Loucy (cell line): ENCODE results near the gene PWP1.

Source experiments
- H2AFZ ChIP-seq: fragments of 200-600 bp; sonication (generic); 2 replicates; pipeline ENCODE4 v1.6.0; 2016; ENCODE audit warnings: antibody characterized with exemption, mild to moderate bottlenecking, low read length, moderate library complexity
- H3F3A ChIP-seq: fragments of 200-600 bp; 2 replicates; pipeline ENCODE4 v1.6.0; 2016; ENCODE audit warnings: antibody characterized with exemption, low read depth, mild to moderate bottlenecking
- H3K27me3 ChIP-seq: fragments of 200-600 bp; sonication (generic); 2 replicates; pipeline ENCODE4 v1.6.1; 2014; ENCODE audit warnings: low read length, mild to moderate bottlenecking; ENCODE audit not compliant: insufficient read depth, poor library complexity, severe bottlenecking
- H3K36me3 ChIP-seq: fragments of 200-600 bp; sonication (generic); 2 replicates; pipeline ENCODE4 v1.6.1; 2016; ENCODE audit warnings: low read length; ENCODE audit not compliant: insufficient read depth
- H3K4me1 ChIP-seq: fragments of 200-600 bp; sonication (generic); 2 replicates; pipeline ENCODE4 v1.5.1; 2014; ENCODE audit warnings: low read length, mild to moderate bottlenecking; ENCODE audit not compliant: insufficient read depth, poor library complexity, severe bottlenecking
- H3K4me2 ChIP-seq: fragments of 200-600 bp; sonication (generic); 2 replicates; pipeline ENCODE4 v1.6.0; 2014; ENCODE audit warnings: antibody characterized with exemption, low read length, low read depth, mild to moderate bottlenecking; ENCODE audit not compliant: poor library complexity, severe bottlenecking
- H3K4me3 ChIP-seq: fragments of 200-600 bp; sonication (generic); 2 replicates; pipeline ENCODE4 v1.5.1; 2014; ENCODE audit warnings: low read length, mild to moderate bottlenecking, mixed read lengths; ENCODE audit not compliant: poor library complexity, severe bottlenecking
- H3K79me2 ChIP-seq: fragments of 200-600 bp; sonication (generic); 2 replicates; pipeline ENCODE4 v1.6.1; 2014; ENCODE audit warnings: low read length; ENCODE audit not compliant: insufficient read depth
- H3K9ac ChIP-seq: fragments of 200-600 bp; sonication (generic); 2 replicates; pipeline ENCODE4 v1.6.0; 2014; ENCODE audit warnings: mild to moderate bottlenecking, low read depth, low read length, moderate library complexity; ENCODE audit not compliant: poor library complexity, severe bottlenecking
- H3K9me2 ChIP-seq: fragments of 200-600 bp; sonication (generic); replicated peaks from 2 replicates; pipeline ENCODE4 v1.6.1; 2016; ENCODE audit warnings: low read depth, low read length, mixed read lengths
- H3K9me3 ChIP-seq: fragments of 200-600 bp; sonication (generic); 2 replicates; pipeline ENCODE4 v1.6.1; 2014; ENCODE audit warnings: mild to moderate bottlenecking, antibody characterized with exemption, low read length, low read depth; ENCODE audit not compliant: insufficient read depth
- H4K20me1 ChIP-seq: fragments of 200-600 bp; sonication (generic); 2 replicates; pipeline ENCODE4 v1.6.0; 2014; ENCODE audit warnings: antibody characterized with exemption, low read length, mild to moderate bottlenecking; ENCODE audit not compliant: insufficient read depth, poor library complexity, severe bottlenecking
- CTCF ChIP-seq: fragments of 200-600 bp; sonication (generic); conservative IDR thresholded peaks from 2 replicates; pipeline ENCODE4 v1.5.1; 2014; ENCODE audit warnings: mild to moderate bottlenecking, antibody characterized with exemption, low read length
- EZH2phosphoT487 ChIP-seq: fragments of 200-600 bp; IDR thresholded peaks from 2 replicates; pipeline ENCODE4 v1.6.1; 2018; ENCODE audit warnings: antibody characterized with exemption, mild to moderate bottlenecking, moderate library complexity, borderline replicate concordance

Gene PWP1

GRCh38 chr12:107730618-107731341, 45.2 kb downstream of the PWP1 start:
- Histone ChIP-seq H3K79me2 (no peaks in the 10 kb centered on the region), H3K9ac (no peak overlapping the region), H3K9me2 (no peaks in the 10 kb centered on the region), H3K4me1 (no peaks in the 10 kb centered on the region), H4K20me1 (no peaks in the 10 kb centered on the region), H3K36me3 (peaks cover 29% of the 10 kb centered on the region), H3F3A (no peaks in the 10 kb centered on the region), H3K4me3 (no peak overlapping the region), H3K4me2 (no peak overlapping the region), H2AFZ (no peak overlapping the region), H3K27me3 (no peaks in the 10 kb centered on the region), H3K9me3 (no peaks in the 10 kb centered on the region)
- TF ChIP-seq EZH2phosphoT487 (no peak), CTCF (no peak)

- no peak overlapping the region for H3K4me3 ChIP-seq
- H2AFZ ChIP-seq, result no peak overlapping the region
- H3K4me2 ChIP-seq, result no peak overlapping the region
- H3K36me3 ChIP-seq, result peaks cover 35% of the 10 kb centered on the region
- no peaks in the 10 kb centered on the region for H3K27me3 ChIP-seq
- no peaks in the 10 kb centered on the region for H4K20me1 ChIP-seq
- TF ChIP-seq EZH2phosphoT487 (no peak), CTCF (no peak)
- H3K4me1 ChIP-seq, result no peaks in the 10 kb centered on the region
- H3F3A ChIP-seq, result no peaks in the 10 kb centered on the region
- no peaks in the 10 kb centered on the region for H3K9me2 ChIP-seq
- H3K9me3 ChIP-seq, result no peaks in the 10 kb centered on the region
- no peak overlapping the region for H3K9ac ChIP-seq
- no peaks in the 10 kb centered on the region for H3K79me2 ChIP-seq
These were observed 45.8 kb downstream of the PWP1 start for GRCh38 chr12:107731366-107731765.

GRCh38 chr12:107732365-107732764, 46.8 kb downstream of the PWP1 start:
- Histone ChIP-seq H3K9me3 (no peaks in the 10 kb centered on the region), H3K4me3 (no peak overlapping the region), H3K9me2 (no peaks in the 10 kb centered on the region), H3K4me1 (no peaks in the 10 kb centered on the region), H3K9ac (no peak overlapping the region), H3K79me2 (no peaks in the 10 kb centered on the region), H3K36me3 (peaks cover 45% of the 10 kb centered on the region), H4K20me1 (no peaks in the 10 kb centered on the region), H2AFZ (no peak overlapping the region), H3K4me2 (no peak overlapping the region), H3F3A (no peaks in the 10 kb centered on the region), H3K27me3 (no peaks in the 10 kb centered on the region)
- no peak for TF ChIP-seq CTCF
- no peak for TF ChIP-seq EZH2phosphoT487
